ENCODE results near the gene GPD1L.
"Not testable (repeated sequence)": the region's sequence is repeated elsewhere in the genome, so short reads cannot be mapped to it uniquely, and the experiment has no call there.

Gene GPD1L

DNA sequence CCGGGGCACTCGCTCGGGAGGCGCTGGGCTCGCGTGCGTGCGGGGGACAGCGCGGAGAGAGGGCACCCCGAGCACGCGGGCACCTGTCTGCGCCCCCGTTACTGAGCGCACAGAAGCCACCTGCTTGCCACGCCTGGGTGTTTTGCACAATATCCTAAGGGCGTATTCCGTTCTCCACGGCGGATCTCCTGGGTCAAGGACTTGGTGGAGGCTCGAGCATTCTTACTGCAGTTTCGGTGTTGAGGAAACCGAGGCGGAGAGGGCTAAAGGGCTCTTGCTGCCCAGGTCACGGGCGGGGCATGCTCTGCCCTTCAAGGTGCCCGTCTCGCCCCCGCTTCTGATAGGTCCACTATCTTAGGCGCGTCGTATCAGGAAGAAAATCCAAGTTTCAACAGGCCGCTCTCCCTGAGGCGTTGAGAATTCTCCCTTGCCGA, 526 bp downstream of the GPD1L start:
- DNase-seq, result no peak

DNA sequence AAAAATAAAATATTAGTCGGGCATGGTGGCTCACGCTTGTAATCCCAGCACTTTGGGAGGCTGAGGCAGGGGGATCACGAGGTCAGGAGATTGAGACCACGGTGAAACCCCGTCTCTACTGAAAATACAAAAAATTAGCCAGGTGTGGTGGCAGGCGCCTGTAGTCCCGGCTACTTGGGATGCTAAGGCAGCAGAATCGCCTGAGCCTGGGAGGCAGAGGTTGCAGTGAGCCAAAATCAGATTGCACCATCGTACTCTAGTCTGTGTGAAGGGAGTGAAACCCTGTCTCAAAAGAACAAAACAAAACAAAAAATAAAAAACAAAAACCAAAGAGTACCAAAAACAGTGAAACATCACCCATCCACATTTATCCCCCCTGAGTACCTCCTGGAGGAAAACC, 1.8 kb downstream of the GPD1L start:
- not testable (repeated sequence) for DNase-seq

DNA sequence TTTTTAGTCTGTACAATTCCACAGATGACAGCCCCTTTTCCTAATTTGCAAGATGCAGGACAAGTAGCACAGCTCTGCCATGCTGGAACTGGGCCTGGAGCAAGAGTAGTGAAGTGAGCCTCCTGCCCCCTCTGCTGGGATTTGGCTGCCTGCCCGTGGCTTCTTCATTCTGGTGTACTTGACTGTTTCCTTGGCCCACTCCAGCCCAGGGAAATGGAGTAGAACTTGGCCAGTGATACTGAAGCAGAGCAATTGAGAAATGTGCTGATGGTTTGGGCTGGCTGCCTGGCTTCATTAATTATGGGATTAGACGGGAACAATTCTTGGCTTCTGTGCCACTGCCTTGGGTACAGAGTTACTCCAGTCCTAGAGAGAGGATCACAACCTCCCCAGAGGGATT, 2.8 kb downstream of the GPD1L start:
- DNase-seq, result peak; percentile 83

DNA sequence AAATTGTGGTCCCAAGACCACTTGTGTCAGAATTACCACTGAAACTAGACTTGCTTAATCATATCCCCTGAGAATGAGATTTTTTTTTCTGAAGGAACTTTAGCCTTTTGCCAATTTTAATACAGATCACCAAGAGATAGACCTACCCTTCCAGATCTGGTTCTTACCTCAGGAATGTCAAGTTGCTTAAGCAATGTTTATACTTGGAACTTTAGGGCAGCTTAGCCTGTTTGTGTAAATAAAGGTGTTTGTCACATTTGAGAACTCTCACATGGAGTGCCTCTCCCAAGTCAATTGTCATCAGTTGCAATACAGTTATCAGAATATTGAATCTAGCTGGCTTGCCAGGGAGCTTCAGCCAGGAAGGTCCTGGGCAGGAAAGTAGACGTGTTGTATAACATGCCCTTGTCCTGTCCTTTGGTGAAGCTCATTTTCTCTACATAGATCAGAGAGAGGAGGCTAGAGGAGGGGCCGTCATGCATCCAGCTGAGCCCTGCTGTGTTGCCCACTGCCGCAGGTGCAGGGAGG, 3.9 kb downstream of the GPD1L start:
- no peak for DNase-seq

DNA sequence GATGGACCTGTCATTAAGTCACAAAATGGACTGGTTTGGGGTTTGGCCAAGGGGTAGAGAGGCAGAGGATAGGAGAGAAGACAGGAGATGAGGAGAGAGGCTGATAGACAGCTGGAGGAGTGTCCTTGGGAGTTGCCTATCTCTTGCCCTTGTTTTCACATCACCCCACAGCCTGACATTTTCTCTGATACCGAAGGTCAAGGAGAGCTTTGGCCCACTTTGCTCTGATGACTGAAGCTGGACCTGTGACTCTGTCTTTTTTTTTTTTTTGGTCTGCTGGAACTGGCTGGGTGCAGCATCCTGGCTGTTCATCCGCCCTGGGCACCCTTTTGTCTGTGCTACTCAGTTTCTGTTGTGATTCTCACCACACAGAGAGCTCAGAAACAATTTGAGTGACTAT, 5.1 kb downstream of the GPD1L start:
- no peak for DNase-seq

DNA sequence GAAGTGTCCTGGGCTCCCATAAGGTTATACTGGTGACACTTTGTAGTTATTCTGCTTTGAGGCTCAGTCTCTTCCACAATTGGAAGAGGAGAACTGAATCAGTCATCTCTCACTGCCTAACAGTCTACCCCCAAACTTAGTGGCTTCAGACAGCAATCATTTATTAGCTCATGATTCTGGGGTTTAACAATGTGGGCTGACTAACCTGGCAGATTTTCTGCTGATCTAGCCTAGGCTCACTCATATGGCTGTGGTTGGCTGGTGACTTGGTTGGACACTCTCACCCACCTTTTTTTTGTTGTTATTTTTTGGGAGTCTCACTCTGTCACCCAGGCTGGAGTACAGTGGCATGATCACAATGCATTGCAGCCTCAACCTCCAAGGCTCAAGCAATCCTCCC, 7.1 kb downstream of the GPD1L start:
- no peak for DNase-seq

DNA sequence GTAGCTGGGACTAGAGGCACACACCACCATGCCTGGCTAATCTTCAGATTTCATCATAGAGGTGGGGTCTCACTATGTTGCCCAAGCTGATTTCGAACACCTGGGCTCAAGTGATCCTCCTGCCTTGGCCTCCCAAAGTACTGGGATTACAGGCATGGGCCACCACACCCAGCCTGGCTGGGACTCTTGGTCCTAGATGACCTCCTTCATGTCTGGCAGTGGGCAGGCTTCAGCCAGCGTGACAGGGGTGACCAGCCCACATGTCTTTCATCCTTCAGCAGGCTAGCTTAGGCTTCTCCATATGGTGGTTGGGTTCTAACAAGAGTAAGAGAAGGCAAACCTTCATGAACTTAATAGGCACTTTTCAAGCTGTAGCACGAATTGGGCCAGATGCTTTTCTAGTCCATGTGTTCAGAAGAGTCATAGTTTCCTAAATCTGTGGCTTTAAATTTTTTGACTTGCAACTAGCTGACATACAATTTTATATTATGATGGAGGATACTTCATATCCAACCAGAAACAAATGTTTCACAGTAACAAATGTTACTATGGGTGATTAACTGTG, 7.6 kb downstream of the GPD1L start:
- no peak for DNase-seq

DNA sequence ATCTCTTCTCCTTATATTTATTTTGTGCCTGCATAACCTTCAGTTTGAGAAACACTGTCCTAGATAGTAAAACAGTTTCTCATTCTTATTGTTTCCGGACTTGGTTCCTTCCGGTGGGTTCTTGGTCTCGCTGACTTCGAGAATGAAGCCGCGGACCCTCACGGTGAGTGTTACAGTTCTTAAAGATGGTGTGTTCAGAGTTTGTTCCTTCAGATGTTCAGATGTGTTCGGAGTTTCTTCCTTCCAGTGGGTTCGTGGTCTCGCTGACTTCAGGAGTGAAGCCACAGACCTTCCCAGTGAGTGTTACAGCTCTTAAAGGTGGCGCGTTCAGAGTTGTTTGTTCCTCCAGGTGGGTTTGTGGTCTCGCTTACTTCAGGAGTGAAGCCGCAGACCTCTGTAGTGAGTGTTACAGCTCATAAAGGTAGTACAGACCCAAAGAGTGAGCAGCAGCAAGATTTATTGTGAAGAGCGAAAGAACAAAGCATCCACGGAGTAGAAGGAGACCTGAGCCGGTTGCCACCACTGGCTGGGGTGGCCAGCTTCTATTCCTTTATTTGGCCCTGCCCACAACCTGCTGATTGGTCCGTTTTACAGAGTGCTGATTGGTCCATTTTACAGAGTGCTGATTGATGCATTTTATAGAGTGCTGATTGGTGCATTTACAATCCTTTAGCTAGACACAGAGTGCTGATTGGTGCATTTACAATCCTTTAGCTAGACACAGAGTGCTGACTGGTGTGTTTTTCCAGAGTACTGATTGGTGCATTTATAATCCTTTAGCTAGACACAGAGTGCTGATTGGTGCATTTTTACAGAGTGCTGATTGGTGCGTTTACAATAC, 8.3 kb downstream of the GPD1L start:
- DNase-seq, result not testable (repeated sequence)

DNA sequence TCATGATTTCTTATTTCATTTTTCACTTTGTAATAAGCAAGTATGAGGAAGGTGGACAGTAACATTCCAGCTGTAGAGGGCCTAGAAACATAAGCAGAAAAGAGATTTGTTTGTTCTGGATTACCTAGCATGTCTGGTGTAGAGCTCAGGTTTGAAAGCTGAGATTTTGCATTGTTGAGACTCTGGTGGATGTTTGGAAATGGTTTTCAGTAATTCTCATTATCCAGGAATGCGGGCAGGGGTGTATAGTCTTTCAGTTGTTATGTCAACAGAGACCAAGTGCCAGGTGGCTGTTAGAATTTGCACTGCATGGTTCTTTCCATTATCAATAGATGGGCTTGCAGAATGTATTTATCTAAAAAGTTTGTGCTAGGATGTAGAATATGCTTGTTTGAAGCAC, 10.9 kb downstream of the GPD1L start:
- DNase-seq, result peak; percentile 52

DNA sequence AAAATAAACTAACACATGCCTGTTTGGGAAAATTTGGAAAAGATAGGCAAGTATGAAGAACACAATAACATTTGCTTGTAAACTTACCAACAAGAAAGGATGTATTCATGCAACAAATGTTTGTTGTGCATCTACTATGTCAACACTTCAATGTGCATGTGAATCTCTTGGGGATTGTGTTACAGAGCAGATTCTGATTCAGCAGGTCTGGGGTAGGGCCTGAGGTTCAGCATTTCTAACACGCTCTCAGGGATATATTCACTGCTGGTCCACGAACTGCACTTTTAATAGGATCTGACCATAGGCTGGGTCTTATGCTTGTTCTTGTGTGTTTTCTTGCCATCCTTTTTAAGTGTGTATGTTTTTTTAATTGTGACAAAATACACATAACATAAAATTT, 11.8 kb downstream of the GPD1L start:
- DNase-seq, result no peak

DNA sequence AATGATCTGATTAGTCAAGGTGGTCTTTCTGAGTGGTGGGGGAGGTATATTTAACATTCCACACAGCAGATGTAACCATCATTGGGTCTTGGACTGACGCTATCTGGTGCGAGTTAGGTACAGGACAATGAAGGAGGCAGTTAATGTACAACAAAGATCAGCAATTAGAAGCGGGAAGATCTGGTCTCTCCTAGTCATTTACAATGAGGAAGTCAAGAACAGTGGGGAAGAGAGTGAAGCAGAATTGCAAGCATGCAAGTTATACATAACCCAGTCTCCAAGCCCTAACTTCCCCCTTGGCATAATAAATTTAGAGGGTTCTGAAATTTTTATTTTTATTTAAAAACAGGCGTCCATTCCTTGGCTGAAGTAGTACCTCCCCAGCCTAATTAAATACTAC, 14.1 kb downstream of the GPD1L start:
- DNase-seq, result no peak

DNA sequence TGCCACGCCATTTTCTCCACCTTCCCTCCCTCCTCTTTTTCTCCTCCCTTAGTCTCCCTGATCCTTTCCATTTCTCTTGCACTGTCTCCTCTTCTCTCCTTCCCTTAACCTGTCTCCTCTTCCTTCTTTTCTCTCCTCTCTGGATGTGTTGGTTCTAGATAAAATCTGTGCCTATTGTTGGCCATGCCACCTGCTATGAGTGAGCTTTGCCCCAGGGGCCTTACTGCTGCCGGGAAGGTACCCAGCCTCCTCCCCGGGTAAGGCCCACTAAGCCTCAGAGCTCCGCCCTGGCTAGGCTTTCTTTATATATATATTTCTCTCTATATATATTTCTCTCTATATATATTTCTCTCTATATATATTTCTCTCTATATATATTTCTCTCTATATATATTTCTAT, 14.7 kb downstream of the GPD1L start:
- no peak for DNase-seq

DNA sequence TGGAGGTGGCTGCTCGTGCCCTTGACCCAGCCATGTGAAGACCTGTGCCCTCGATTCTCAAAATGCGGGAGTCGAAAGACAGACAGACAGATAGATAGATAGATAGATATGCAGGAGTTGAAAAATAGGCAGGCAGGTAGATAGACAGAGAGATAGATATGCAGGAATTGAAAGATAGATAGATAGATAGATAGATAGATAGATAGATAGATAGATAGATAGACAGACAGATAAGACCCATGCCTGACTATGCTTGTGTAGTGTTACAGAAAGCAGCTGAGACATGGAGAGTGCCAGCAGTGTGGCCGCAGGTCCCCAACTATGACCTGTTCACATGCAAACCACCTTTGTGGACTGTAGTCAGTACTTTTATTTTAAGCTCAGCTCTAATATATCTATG, 17.2 kb downstream of the GPD1L start:
- DNase-seq, result no peak

DNA sequence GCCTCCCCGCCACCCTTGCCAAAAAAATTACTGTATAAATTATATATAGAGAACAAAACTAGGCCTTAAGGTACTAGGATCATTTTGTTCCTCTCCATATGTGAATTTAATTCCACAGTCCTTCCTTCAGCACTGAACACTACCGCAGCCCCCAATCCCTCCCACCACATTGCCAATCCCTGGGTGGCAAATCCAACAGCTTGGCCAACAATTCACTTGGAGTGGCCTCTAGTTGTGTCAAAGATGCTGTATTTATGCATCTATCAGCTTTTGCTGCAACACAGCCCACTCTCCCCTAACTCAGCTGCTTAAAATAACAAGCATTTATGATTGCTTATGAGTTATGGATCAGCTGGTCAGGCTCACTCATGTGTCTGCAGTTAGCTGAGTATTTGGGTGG, 18.6 kb downstream of the GPD1L start:
- DNase-seq, result no peak

DNA sequence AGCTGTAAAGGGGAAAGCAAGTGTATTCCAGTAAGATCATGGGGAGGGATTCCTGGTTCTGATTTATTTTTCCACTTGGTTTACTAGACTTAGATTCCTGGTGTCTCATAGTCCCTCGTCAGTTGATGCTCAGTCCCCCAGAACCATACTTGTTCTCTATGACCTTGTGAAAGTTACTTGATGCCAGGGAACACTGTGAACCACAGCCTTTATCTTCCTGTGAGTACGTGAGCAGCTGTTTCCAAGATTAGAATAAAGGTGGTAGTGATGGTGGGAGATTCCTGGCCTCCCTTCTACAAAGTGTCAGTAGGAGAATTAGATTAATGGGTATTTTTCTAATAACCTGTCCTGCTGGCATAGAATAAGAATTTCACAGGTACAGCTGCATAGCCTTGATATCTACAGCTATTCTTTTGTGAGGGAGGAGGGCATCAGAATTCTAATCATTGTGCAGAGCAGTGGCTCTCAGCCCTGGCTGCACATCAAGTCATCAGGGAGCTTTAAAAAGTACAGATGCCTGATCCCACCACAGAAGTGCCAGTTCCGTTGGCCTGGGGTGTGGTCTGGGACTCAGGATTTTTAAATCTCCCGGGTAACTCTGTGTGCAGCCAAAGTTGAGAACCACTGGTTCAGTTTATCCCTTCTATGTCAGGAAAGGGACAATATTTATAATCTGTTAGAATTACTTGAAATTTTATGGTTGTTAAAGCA, 20.0 kb downstream of the GPD1L start:
- no peak for DNase-seq

DNA sequence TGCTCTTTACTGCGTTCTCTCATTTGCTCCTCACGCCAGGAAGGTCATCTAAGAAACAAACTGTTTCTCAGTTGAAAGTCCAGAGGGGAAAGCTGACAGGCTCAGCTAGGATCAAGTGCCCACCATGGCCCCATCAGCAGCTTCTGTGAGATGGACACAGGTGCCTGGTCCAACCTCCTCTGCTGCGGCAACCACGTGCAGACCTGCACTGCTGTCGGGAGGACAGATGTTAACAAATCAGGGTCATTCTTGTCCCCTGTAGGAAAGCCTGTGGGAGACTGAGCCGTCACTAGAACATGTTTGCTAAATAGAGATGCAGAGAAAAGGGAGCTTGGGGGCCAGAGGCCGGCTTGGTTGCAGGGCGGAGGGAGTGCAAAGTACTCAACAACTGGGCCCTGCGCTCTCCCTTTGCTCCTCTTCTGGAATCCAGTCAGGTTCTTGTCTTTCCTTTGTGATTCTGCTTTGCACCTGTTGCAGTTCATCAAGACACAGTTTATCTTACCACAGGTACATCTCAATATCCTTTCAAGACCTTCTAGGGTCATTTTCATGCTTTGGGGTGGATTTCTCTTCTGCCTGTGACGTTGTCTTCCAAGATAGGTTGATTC, 20.9 kb downstream of the GPD1L start:
- no peak for DNase-seq

DNA sequence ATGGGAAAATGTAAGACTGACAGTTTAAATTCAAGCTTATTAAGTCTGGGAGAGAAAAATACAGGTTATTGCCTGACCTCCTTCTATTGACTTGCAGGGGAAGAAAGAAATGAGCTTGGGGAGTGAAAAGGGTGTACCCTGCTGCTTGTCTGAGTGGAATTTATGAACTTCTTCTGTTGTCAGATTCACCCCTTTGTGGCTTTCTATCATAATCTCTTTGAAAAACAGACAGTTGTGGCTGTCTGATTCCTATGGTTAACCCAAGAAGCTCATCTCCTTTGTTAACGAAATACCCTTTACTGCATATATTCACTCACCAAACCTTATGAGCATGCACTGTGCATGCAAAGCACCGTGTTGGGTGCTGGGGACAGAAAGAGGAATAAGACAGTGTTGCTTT, 22.5 kb downstream of the GPD1L start:
- DNase-seq, result no peak

DNA sequence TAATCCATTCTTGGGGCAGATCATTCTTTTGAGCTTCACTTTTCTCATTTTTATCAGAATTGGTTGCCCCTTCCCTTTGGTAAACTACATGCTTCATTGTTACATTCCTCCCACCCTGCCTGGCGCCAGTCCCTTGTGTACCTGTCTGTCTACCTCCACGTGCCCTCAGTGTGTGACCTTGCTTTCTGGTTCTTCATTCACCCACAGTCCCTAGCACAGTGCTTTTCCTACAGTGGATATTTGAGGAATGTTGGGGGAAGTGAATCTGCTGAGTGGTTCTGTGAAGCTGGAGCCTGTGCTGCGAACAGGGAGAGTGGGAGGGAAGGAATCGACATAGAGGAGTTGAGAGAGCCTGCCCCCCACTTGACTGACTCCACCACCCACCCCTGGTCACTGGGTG, 23.4 kb downstream of the GPD1L start:
- DNase-seq, result no peak

DNA sequence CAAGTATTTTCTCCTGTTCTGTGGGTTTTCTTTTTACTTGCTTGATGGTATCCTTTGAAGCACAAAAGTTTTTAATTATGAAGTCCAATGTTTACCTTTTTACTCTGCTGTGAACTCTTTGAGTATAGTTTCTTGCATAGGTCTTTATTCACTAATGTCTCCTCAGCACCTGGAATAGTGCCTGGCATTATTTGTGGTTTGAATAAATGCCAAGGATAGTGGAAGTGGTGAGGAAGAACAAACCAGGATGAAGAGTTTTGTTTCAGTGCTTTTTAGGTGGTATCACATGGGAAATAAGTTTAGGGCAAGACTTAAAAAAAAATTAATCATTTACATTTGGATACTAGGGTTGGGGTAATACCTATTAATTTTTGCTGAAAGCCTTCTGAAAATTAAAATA, 25.7 kb downstream of the GPD1L start:
- DNase-seq, result no peak

DNA sequence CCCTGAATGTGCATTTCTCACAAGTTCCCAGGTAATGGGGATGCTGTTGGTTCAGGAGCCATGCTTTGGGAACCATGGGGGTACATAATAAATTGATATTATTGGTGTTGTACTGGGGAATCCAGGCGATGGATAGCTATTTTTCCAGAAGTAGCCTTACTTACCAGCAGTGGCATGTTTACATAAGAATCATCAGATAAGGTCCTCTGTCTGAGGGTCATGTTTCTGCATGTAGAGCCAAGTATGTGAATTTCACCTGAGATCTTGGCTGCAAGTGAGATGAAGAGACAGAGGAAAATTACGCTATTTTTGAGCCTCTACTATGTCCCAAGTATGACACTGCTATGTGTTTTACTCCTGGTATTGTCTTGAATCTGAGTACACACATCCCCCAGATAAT, 26.3 kb downstream of the GPD1L start:
- no peak for DNase-seq

DNA sequence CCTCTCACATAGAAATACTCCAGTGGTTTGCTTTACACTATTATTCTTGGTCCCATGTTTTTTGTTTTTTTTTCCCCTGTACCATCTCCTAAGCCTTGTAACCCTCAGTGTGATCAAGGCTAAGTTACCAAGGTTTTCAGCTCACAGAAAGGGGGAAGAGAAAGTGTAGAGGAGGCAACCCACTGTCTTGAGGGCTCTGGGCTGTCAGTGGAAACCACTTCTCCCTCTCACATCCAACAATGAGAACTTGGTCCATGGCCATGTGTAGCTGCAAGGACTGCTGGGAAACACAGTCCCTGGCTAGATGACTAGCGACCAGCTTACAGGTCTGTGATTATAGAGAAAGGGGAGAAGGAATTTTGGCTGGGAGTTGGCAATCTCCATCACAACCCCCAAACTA, 30.3 kb downstream of the GPD1L start:
- no peak for DNase-seq

DNA sequence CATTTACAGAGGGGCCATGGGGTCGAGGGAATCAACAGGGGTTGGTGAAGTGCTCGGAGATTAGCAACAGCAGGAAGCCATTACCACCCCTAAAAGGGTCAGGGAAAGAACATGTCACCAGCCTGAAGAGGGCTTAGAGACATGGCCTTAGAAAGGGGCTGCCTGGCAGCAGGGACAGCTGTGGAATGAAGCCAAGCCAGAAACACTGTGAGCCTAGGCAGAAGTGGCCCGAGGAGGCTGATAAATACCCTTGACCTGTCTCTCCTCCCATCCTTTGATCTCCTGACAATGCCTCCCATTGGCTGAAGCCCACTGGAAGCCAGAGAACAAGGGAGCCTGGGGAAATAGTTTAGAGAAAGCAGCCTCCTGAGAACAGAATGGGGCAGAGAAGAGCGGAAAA, 31.4 kb downstream of the GPD1L start:
- DNase-seq, result no peak

DNA sequence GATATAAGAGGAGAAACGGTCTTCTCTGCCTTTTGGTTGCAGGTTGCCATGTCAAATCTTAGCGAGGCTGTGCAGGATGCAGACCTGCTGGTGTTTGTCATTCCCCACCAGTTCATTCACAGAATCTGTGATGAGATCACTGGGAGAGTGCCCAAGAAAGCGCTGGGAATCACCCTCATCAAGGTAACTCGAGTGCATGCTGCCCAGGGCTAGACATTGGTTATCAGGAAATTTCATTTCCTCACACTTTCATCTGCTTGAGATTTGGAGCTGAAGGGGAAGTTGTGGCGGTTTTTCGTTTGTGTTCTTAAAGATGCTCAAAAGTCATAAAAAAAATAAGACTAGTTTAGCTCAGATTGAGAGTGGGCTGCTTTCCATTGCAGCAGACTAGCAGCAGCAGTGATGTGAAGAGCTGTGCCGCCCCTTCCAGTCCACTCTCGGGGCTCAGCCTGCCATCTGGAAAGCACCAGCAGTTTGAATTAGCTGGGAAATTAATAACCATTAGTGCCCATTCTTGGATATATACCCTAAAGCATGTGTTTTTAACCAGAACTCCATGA, 32.2 kb downstream of the GPD1L start:
- no peak for DNase-seq
